ENCODE results near the gene MORN3. TPM values are rescaled to one million over a fixed set of nuclear protein-coding genes. Genes with fewer than 3 reads are reported as not detected.
"Not testable (repeated sequence)": the region's sequence is repeated elsewhere in the genome, so short reads cannot be mapped to it uniquely, and the experiment has no call there.

Gene MORN3
- total RNA-seq, 1 experiment from 2014 or later: 0.15 TPM

DNA sequence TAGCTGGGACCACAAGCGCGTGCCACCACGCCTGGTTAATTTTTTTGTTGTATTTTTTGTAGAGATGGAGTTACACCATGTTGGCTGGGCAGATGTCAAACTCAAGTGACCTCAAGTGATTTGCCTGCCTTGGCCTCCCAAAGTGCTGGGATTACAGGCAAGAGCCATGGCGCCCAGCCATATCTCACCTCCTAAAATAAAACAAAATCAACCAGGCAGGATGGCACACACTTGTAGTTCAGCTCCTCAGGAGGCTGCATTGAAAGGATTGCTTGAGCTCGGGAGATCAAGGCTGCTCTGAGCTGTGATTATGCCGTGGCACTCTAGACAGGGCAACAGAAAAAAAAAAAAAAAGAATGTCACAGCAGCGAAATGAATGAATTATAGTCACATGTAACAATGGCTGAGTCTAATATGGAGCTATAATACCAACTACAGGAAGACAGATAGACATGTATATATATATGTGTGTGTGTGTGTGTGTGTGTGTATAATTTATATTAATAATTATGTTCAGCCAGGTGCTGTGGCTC is 23.8 kb upstream of the MORN3 start:
- DNase-seq (ENCODE audit: extremely low read depth, low read depth): no peak

- not testable (repeated sequence) for DNase-seq (ENCODE audit: extremely low read depth, low read depth)
These were observed 23.3 kb upstream of the MORN3 start for GRCh38 chr12:121692744-121693143.

GRCh38 chr12:121689430-121689829 is 20.0 kb upstream of the MORN3 start:
- DNase-seq (ENCODE audit: extremely low read depth, low read depth): no peak

DNA sequence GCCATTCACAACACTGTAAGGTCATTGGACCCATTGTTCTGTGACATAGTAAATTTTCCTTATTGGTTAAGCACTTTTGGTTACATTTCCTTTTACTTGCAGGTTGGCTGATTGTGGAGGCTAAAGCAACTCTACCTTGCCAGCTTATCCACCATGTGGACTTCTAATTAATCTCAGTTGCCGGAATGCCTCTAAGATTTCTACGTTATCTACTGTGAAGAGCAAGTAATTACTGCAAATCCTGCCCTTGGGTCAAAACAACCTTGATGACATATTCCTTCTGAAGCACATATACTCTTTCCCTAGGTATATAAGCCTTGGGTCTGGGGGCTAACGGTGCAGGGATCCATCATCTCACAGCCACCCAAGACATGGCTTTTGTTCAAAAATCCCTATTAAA is 19.5 kb upstream of the MORN3 start:
- DNase-seq (ENCODE audit: extremely low read depth, low read depth): no peak

DNA sequence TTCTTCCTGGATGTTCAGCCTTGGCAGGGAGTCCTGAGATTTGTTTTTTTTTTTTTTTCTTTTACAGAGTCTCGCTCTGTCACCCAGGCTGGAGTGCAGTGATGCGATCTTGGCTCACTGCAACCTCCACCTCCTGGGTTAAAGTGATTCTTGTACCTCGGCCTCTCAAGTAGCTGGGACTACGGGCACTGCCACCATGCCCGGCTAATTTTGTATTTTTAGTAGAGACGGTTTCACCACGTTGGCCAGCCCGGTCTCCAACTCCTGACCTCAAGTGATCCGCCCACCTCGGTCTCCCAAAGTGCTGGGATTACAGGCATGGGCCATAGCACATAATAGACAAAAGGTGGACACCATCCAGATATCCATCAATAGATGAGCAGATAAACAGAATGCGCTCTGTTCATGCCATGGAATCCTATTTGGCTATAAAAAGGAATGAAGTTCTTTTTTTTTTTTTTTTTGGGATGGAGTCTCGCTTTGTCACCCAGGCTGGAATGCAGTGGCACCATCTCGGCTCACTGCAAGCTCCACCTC is 10.3 kb upstream of the MORN3 start:
- DNase-seq (ENCODE audit: extremely low read depth, low read depth): not testable (repeated sequence)

GRCh38 chr12:121678716-121679300 is 9.4 kb upstream of the MORN3 start:
- DNase-seq (ENCODE audit: extremely low read depth, low read depth): no peak

GRCh38 chr12:121678305-121678704 is 8.9 kb upstream of the MORN3 start:
- no peak for DNase-seq (ENCODE audit: extremely low read depth, low read depth)

- no peak for DNase-seq (ENCODE audit: extremely low read depth, low read depth)
These were observed 6.7 kb upstream of the MORN3 start for GRCh38 chr12:121676190-121676589.

DNA sequence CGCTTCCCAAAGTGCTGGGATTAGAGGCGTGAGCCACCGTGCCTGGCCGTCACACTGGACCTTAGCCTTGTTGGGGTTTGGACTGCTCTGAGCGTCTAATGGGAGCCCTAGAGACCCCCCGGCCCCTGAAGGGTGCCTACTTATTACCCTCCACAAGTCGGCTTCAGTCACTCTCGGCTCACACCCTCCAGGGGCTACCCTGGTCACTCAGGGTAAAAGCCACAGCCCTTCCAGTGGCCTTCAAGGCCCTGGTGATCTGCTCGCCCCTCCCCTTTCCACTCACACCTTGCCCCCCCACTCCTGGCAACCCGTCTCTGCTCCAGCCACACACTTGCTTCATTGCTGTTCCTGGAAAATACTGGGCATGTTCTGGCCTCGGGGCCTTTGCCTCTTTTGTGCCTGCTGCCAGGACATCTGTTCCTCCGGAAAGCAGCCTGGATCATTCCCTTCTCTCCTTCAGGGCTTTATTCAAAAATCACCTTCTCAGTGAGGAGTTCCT is 3.6 kb upstream of the MORN3 start:
- no peak for DNase-seq (ENCODE audit: extremely low read depth, low read depth)

- no peak for DNase-seq (ENCODE audit: extremely low read depth, low read depth)
These were observed 519 bp downstream of the MORN3 start for GRCh38 chr12:121668750-121669520.

GRCh38 chr12:121666829-121667228 is 2.6 kb downstream of the MORN3 start:
- not testable (repeated sequence) for DNase-seq (ENCODE audit: extremely low read depth, low read depth)

GRCh38 chr12:121663610-121663929 is 5.9 kb downstream of the MORN3 start:
- no peak for DNase-seq (ENCODE audit: extremely low read depth, low read depth)

- DNase-seq (ENCODE audit: extremely low read depth, low read depth): not testable (repeated sequence)
These were observed 7.9 kb downstream of the MORN3 start for GRCh38 chr12:121661353-121662105.

- no peak for DNase-seq (ENCODE audit: extremely low read depth, low read depth)
These were observed 12.0 kb downstream of the MORN3 start for GRCh38 chr12:121657305-121658008.

GRCh38 chr12:121656122-121656521 is 13.3 kb downstream of the MORN3 start:
- DNase-seq (ENCODE audit: extremely low read depth, low read depth): no peak

GRCh38 chr12:121653999-121654398 is 15.5 kb downstream of the MORN3 start:
- no peak for DNase-seq (ENCODE audit: extremely low read depth, low read depth)

GRCh38 chr12:121652767-121653497 is 16.5 kb downstream of the MORN3 start:
- no peak for DNase-seq (ENCODE audit: extremely low read depth, low read depth)

DNA sequence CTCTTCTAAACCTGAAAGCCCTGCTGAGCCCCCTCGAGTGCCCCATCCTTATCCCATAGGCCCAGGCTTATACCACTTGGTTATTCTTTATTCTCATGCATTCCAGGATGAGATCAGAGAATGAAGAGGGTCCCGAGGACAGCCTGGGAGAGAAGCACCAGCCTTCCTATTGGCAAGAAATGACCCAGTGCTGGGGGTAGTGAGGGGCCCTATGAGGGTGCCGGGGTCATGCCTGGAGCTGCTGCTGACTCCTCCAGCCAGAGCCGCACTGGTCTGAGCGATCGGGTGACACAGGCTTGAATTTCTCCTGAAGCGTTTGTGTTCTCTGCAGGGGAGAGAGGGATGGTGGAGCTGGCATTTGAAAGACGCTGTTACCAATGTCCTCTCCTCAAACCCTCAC is 18.1 kb downstream of the MORN3 start:
- no peak for DNase-seq (ENCODE audit: extremely low read depth, low read depth)

DNA sequence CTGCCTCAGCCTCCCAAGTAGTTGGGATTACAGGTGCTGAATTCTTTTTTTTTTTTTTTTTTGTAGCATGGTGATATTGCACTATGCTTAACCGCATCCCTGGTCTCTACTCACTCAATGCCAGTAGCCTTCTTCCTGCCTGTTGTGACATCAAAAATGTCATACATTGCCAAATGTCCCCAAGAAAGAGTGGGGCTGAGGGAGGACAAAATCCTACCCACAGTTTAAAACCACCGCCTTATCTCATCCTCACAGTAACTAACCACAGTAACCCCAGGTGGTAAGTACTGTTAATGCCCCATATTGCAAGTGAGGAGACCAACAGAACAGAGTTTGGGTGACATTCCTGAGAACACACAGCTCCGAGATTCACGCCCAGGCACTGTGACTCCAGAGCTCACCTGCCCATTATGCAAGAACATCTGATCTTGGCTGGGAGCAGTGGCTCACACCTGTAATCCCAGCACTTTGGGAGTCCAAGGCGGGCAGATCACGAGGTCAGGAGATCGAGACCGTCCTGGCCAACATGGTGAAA is 19.6 kb downstream of the MORN3 start:
- no peak for DNase-seq (ENCODE audit: extremely low read depth, low read depth)

- DNase-seq (ENCODE audit: extremely low read depth, low read depth): no peak
These were observed 20.1 kb downstream of the MORN3 start for GRCh38 chr12:121649322-121649721.

All from NCI-H460 (cell line).